Parathyroid adenoma (tissue), 2 donors: ENCODE measurements around the gene PARD6B.
"Not testable (repeated sequence)": the region's sequence is repeated elsewhere in the genome, so short reads cannot be mapped to it uniquely, and the experiment has no call there.

Source experiments
- H2AFZ ChIP-seq: fragments of 300-600 bp; sonication (generic); one replicate; pipeline ENCODE4 v1.7.0; 2017; ENCODE audit warnings: antibody characterized with exemption, mild to moderate bottlenecking
- H3K27ac ChIP-seq: fragments of 300-600 bp; sonication (generic); one replicate; pipeline ENCODE4 v1.7.0; 2017
- H3K27me3 ChIP-seq: fragments of 300-600 bp; sonication (generic); one replicate; pipeline ENCODE4 v1.7.0; 2017; ENCODE audit warnings: low read length; ENCODE audit not compliant: control insufficient read depth, insufficient read depth
- H3K36me3 ChIP-seq: fragments of 300-600 bp; sonication (generic); one replicate; pipeline ENCODE4 v1.7.0; 2017; ENCODE audit warnings: low read length; ENCODE audit not compliant: control insufficient read depth, insufficient read depth
- H3K4me1 ChIP-seq: fragments of 300-600 bp; sonication (generic); one replicate; pipeline ENCODE4 v1.7.0; 2017; ENCODE audit warnings: control low read depth
- H3K4me2 ChIP-seq: fragments of 300-600 bp; sonication (generic); one replicate; pipeline ENCODE4 v1.7.0; 2017; ENCODE audit warnings: low read length
- H3K4me3 ChIP-seq: fragments of 300-600 bp; sonication (generic); one replicate; pipeline ENCODE4 v1.7.0; 2017; ENCODE audit warnings: low read depth, low read length
- H3K79me2 ChIP-seq: fragments of 300-600 bp; sonication (generic); one replicate; pipeline ENCODE4 v1.7.0; 2017; ENCODE audit warnings: control low read depth
- H3K9ac ChIP-seq: fragments of 300-600 bp; sonication (generic); one replicate; pipeline ENCODE4 v1.7.0; 2017; ENCODE audit warnings: mild to moderate bottlenecking
- H3K9me3 ChIP-seq: fragments of 300-600 bp; sonication (generic); one replicate; pipeline ENCODE4 v1.7.0; 2017; ENCODE audit warnings: low read length; ENCODE audit not compliant: control insufficient read depth
- CTCF ChIP-seq: fragments of 300-600 bp; sonication (generic); IDR thresholded peaks from one replicate; pipeline ENCODE4 v1.7.0; 2017; ENCODE audit warnings: antibody characterized with exemption, mild to moderate bottlenecking
- donor health status: primary hyperparathyroidism.

The PARD6B gene

GRCh38 chr20:50762435-50763220 lies 31.2 kb downstream of the PARD6B start:
- Histone ChIP-seq H3K4me2 (no peak overlapping the region), H3K79me2 (no peaks in the 10 kb centered on the region), H3K4me3 (no peak overlapping the region), H3K4me1 (peaks cover 19% of the 10 kb centered on the region), H3K27me3 (no peaks in the 10 kb centered on the region), H2AFZ (peak overlapping the region; percentile 77), H3K9me3 (no peaks in the 10 kb centered on the region), H3K36me3 (no peaks in the 10 kb centered on the region), H3K27ac (peak overlapping the region; percentile 82), H3K9ac (no peak overlapping the region)
- no peak for TF ChIP-seq CTCF

DNA sequence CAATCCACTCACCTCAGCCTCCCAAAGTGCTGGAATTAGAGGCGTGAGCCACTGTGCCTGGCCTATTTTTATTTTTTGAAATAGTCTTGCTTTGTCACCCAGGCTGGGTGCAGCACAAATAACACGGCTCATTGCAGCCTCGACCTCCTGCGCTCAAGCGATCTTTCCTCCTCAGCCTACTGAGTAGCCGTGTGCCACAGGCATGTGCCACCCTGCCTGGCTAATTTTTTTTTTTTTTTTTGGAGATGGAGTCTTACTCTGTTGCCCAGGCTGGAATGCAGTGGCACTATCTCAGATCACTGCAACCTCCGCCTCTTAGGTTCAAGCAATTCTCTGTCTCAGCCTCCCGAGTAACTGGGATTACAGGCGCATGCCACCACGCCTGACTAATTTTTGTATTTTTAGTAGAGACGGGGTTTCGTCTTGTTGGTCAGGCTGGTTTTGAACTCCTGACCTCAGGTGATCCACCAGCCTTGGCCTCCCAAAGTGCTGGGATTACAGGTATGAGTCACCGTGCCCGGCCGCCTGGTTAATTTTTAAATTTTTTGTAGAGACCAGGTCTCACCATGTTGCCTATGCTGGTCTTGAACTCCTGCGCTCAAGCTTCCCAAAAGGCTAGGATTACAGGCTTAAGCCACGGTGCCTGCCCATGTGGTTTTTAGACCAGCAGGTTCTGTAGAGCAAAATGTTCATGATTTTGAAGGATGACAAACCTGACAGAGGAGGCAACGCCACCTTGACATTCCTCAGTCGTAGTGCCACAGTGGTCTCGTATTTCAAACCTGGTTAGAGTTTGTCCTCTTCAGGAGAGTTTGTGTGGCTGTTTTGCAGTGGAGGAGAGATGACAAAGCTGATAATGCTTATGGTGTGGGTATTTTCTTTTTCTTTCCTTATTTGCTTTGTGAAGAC lies 32.4 kb downstream of the PARD6B start:
- H3K27ac ChIP-seq: peak overlapping the region; percentile 82
- H3K9ac ChIP-seq: not testable (repeated sequence)

DNA sequence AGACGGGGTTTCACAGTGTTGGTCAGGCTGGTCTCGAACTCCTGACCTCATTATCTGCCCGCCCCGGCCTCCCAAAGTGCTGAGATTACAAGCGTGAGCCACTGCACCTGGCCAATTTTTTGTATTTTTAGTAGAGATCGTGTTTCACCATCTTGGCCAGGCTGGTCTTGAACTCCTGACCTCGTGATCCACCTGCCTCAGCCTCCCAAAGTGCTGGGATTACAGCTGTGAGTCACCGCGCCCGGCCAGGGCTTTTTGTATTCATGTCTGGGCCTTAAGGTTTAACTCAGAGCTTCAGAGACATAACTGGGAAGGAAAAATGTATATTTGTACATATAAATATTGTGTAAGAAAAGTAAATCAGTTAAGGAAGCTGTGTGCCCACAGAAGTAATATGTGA lies 33.9 kb downstream of the PARD6B start:
- H3K4me3 ChIP-seq, H3K36me3 ChIP-seq, H3K79me2 ChIP-seq, H2AFZ ChIP-seq, H3K4me2 ChIP-seq, H3K27ac ChIP-seq, H3K9ac ChIP-seq, H3K27me3 ChIP-seq, H3K9me3 ChIP-seq: not testable (repeated sequence)
- peaks cover 19% of the 10 kb centered on the region for H3K4me1 ChIP-seq

More for the DNA sequence above, 32.4 kb downstream of the PARD6B start:
- H3K4me2 ChIP-seq: peak overlapping the region; percentile 40
- H3K79me2 ChIP-seq, H3K27me3 ChIP-seq, H3K9me3 ChIP-seq, H3K4me3 ChIP-seq, H3K36me3 ChIP-seq: not testable (repeated sequence)
- peak; percentile 8 for TF ChIP-seq CTCF
- peaks cover 19% of the 10 kb centered on the region for H3K4me1 ChIP-seq
- H2AFZ ChIP-seq: peak overlapping the region; percentile 77

- Histone ChIP-seq H3K79me2 (no peaks in the 10 kb centered on the region), H3K36me3 (no peaks in the 10 kb centered on the region), H3K27me3 (no peaks in the 10 kb centered on the region), H3K9ac (no peak overlapping the region), H3K27ac (no peak overlapping the region), H3K4me2 (no peak overlapping the region), H3K9me3 (no peaks in the 10 kb centered on the region), H2AFZ (no peak overlapping the region), H3K4me1 (peaks cover 19% of the 10 kb centered on the region), H3K4me3 (no peak overlapping the region)
- no peak for TF ChIP-seq CTCF
These were observed 34.3 kb downstream of the PARD6B start for GRCh38 chr20:50765674-50766073.

- H3K79me2 ChIP-seq, H3K4me2 ChIP-seq, H3K4me1 ChIP-seq, H3K9me3 ChIP-seq, H3K4me3 ChIP-seq, H3K27me3 ChIP-seq, H3K36me3 ChIP-seq, H3K27ac ChIP-seq, H3K9ac ChIP-seq: not testable (repeated sequence)
- peak overlapping the region; percentile 43 for H2AFZ ChIP-seq
These were observed 35.8 kb downstream of the PARD6B start for GRCh38 chr20:50766955-50767809.

- H3K9ac ChIP-seq, H3K27me3 ChIP-seq, H2AFZ ChIP-seq, H3K36me3 ChIP-seq, H3K9me3 ChIP-seq, H3K4me2 ChIP-seq, H3K79me2 ChIP-seq, H3K27ac ChIP-seq, H3K4me3 ChIP-seq, H3K4me1 ChIP-seq: not testable (repeated sequence)
These were observed 37.6 kb downstream of the PARD6B start for GRCh38 chr20:50768991-50769390.

- not testable (repeated sequence) for H3K36me3 ChIP-seq, H3K79me2 ChIP-seq, H3K4me2 ChIP-seq, H3K4me3 ChIP-seq, H3K27ac ChIP-seq, H2AFZ ChIP-seq, H3K9ac ChIP-seq, H3K27me3 ChIP-seq, H3K9me3 ChIP-seq, H3K4me1 ChIP-seq
These were observed 38.2 kb downstream of the PARD6B start for GRCh38 chr20:50769551-50770085.
